ENCODE data around the gene IRAK3. TPM values are rescaled to one million over a fixed set of nuclear protein-coding genes. Genes with fewer than 3 reads are reported as not detected.
"Not testable (repeated sequence)": the region's sequence is repeated elsewhere in the genome, so short reads cannot be mapped to it uniquely, and the experiment has no call there.

The IRAK3 gene
- total RNA-seq, 1 experiment from 2014 or later: 0.44 TPM

GRCh38 chr12:66302827-66303169 lies 113.8 kb downstream of the IRAK3 start:
- H2BK120ac ChIP-seq (ENCODE audit: low read depth, low read length, poor library complexity, severe bottlenecking): no peak overlapping the region
- Mint-ChIP-seq H3K4me3 (peak overlapping the region; percentile 98 to 99), H3K27ac (peak overlapping the region in 2 of 3 experiments; percentile 99 to 100; a peak in 5 of 7 replicates), H3K9me3 (no peaks in the 10 kb centered on the region), H3K27me3 (ENCODE audit: low read depth) (peaks cover 17% of the 10 kb centered on the region), H3K36me3 (ENCODE audit: insufficient read depth in 1 of 3, low read depth in 3 of 3) (peaks cover 0 to 12% (median 9%) of the 10 kb centered on the region in 3 experiments; a peak in 5 of 7 replicates), H3K4me1 (peaks cover 17 to 20% of the 10 kb centered on the region in 2 experiments)
- peak overlapping the region; percentile 95 for H3K9ac ChIP-seq (ENCODE audit: extremely low read depth, insufficient read length, low read length)
- H3K18ac ChIP-seq (ENCODE audit: insufficient read length, low read depth, low read length): peak overlapping the region; percentile 95
- no peak for TF ChIP-seq CTCF (conservative IDR thresholded peaks at IDR 0.05)
- DNase-seq: no peak
- no peak overlapping the region for H2BK20ac ChIP-seq (ENCODE audit: low read depth, low read length, poor library complexity, severe bottlenecking)
- H4K5ac ChIP-seq (ENCODE audit: insufficient read length, low read depth, low read length): peak overlapping the region; percentile 74
- no peak overlapping the region for H2BK15ac ChIP-seq (ENCODE audit: low read depth, low read length)
- H3K79me1 ChIP-seq (ENCODE audit: insufficient read depth, low read depth, low read length, poor library complexity, severe bottlenecking): no peaks in the 10 kb centered on the region
- peak overlapping the region; percentile 19 for H3K56ac ChIP-seq (ENCODE audit: insufficient read length, low read depth, low read length)
- no peaks in the 10 kb centered on the region for H3K9me3 ChIP-seq (ENCODE audit: control insufficient read depth, low read depth, low read length)
- H3K79me2 ChIP-seq (ENCODE audit: insufficient read depth, low read length): no peaks in the 10 kb centered on the region
- H3K27ac ChIP-seq (ENCODE audit: insufficient read length, low read depth, low read length): peak overlapping the region; percentile 29
- H2AK5ac ChIP-seq (ENCODE audit: insufficient read length, low read length): no peak overlapping the region
- no peaks in the 10 kb centered on the region for H4K20me1 ChIP-seq (ENCODE audit: control insufficient read depth, insufficient read depth, insufficient read length)
- H3T11ph ChIP-seq (ENCODE audit: low read length): no peak overlapping the region
- H2BK12ac ChIP-seq (ENCODE audit: insufficient read length, low read depth, low read length): no peak overlapping the region
- peaks cover 10% of the 10 kb centered on the region for H3K23me2 ChIP-seq (ENCODE audit: insufficient read length, low read depth, low read length, poor library complexity, severe bottlenecking)
- no peak overlapping the region for H2BK5ac ChIP-seq (ENCODE audit: insufficient read length, low read length)
- H3K27me3 ChIP-seq (ENCODE audit: insufficient read depth, low read length): no peaks in the 10 kb centered on the region
- H3K4me2 ChIP-seq (ENCODE audit: insufficient read depth, insufficient read length, low read length): peak overlapping the region; percentile 66
- no peak overlapping the region for H4K91ac ChIP-seq (ENCODE audit: insufficient read length, low read depth, low read length)
- H4K8ac ChIP-seq (replicated peaks; ENCODE audit: insufficient read length, low read depth, low read length): no peak overlapping the region
- no peak overlapping the region for H3K23ac ChIP-seq (ENCODE audit: insufficient read length, low read depth, low read length)
- no CpG with 5 or more reads among the region's 6 CpGs for WGBS (ENCODE audit: extremely low coverage, insufficient read length, low lambda C conversion rate)
- no peak overlapping the region for H2AFZ ChIP-seq (ENCODE audit: low read length)
- no peaks in the 10 kb centered on the region; the same call in 1 of the 2 replicates for H3K4me1 ChIP-seq (ENCODE audit: insufficient read depth, low read length)
- H3K14ac ChIP-seq (ENCODE audit: insufficient read depth, low read length): peak overlapping the region; percentile 89
- no peak overlapping the region for H3K4ac ChIP-seq (ENCODE audit: low read depth, low read length)

- Mint-ChIP-seq H3K36me3 (ENCODE audit: insufficient read depth in 1 of 3, low read depth in 3 of 3) (peaks cover 0 to 13% (median 12%) of the 10 kb centered on the region in 3 experiments; a peak in 5 of 7 replicates), H3K4me3 (peak overlapping the region; percentile 98 to 99), H3K27me3 (ENCODE audit: low read depth) (peaks cover 17% of the 10 kb centered on the region), H3K4me1 (peaks cover 17 to 20% of the 10 kb centered on the region in 2 experiments)
- not testable (repeated sequence) for H3K79me2 ChIP-seq (ENCODE audit: insufficient read depth, low read length); DNase-seq; H3K9me3 ChIP-seq (ENCODE audit: control insufficient read depth, low read depth, low read length); H3K4ac ChIP-seq (ENCODE audit: low read depth, low read length); H2BK5ac ChIP-seq (ENCODE audit: insufficient read length, low read length); H3K23me2 ChIP-seq (ENCODE audit: insufficient read length, low read depth, low read length, poor library complexity, severe bottlenecking); H2BK120ac ChIP-seq (ENCODE audit: low read depth, low read length, poor library complexity, severe bottlenecking); H3K56ac ChIP-seq (ENCODE audit: insufficient read length, low read depth, low read length); H3K9ac ChIP-seq (ENCODE audit: extremely low read depth, insufficient read length, low read length); H3K18ac ChIP-seq (ENCODE audit: insufficient read length, low read depth, low read length); H3T11ph ChIP-seq (ENCODE audit: low read length); H2BK15ac ChIP-seq (ENCODE audit: low read depth, low read length); H3K23ac ChIP-seq (ENCODE audit: insufficient read length, low read depth, low read length); H2BK12ac ChIP-seq (ENCODE audit: insufficient read length, low read depth, low read length); H3K4me1 ChIP-seq (ENCODE audit: insufficient read depth, low read length); H3K14ac ChIP-seq (ENCODE audit: insufficient read depth, low read length); H4K8ac ChIP-seq (replicated peaks; ENCODE audit: insufficient read length, low read depth, low read length); H2BK20ac ChIP-seq (ENCODE audit: low read depth, low read length, poor library complexity, severe bottlenecking); H3K27ac Mint-ChIP-seq; H2AFZ ChIP-seq (ENCODE audit: low read length); H4K5ac ChIP-seq (ENCODE audit: insufficient read length, low read depth, low read length); H3K9me3 Mint-ChIP-seq; H3K27me3 ChIP-seq (ENCODE audit: insufficient read depth, low read length); H4K20me1 ChIP-seq (ENCODE audit: control insufficient read depth, insufficient read depth, insufficient read length); H2AK5ac ChIP-seq (ENCODE audit: insufficient read length, low read length); H3K27ac ChIP-seq (ENCODE audit: insufficient read length, low read depth, low read length); H4K91ac ChIP-seq (ENCODE audit: insufficient read length, low read depth, low read length); H3K79me1 ChIP-seq (ENCODE audit: insufficient read depth, low read depth, low read length, poor library complexity, severe bottlenecking)
- H3K4me2 ChIP-seq (ENCODE audit: insufficient read depth, insufficient read length, low read length): peak overlapping the region; percentile 66
- no CpG with 5 or more reads among the region's 14 CpGs for WGBS (ENCODE audit: extremely low coverage, insufficient read length, low lambda C conversion rate)
Measured at GRCh38 chr12:66303316-66303804, 114.3 kb downstream of the IRAK3 start.
